K562 (cell line): ENCODE data around the gene YIPF4. TPM values are rescaled to one million over a fixed set of nuclear protein-coding genes. Genes with fewer than 3 reads are reported as not detected.

ENCODE experiments used
- ATF1 ChIP-seq, 2 experiments: fragments of 450-650 bp in 1 of 2; IDR thresholded peaks; 2 replicates each; pipeline ENCODE4 v1.6.1; 2016; ENCODE audit warnings: missing compliant biosample characterization in 1 of 2, missing genetic modification characterization in 1 of 2
- CC2D1A ChIP-seq: fragments of 450-650 bp; IDR thresholded peaks from 2 replicates; pipeline ENCODE4 v1.6.1; 2017; ENCODE audit warnings: mild to moderate bottlenecking
- CEBPB ChIP-seq: fragments of 450-650 bp; IDR thresholded peaks from 2 replicates; pipeline ENCODE4 v1.6.1; 2016; ENCODE audit warnings: missing genetic modification characterization, missing compliant biosample characterization
- GABPA ChIP-seq: fragments of 200-800 bp; sonication (Bioruptor generic); conservative IDR thresholded peaks from 2 replicates; pipeline ENCODE4 v1.6.1; 2016; ENCODE audit warnings: low read depth, missing genetic modification characterization, missing compliant biosample characterization
- KLF10 ChIP-seq: fragments of 250-450 bp; sonication (Bioruptor Pico); IDR thresholded peaks from 2 replicates; pipeline ENCODE4 v1.6.1; 2021; ENCODE audit warnings: matching md5 sums
- NR2C2 ChIP-seq, 2 experiments: fragments of 200-800 bp in 1 of 2; sonication (Bioruptor generic) in 1 of 2; sonication (generic) in 1 of 2; formaldehyde crosslinking in 1 of 2; IDR thresholded peaks; 2 replicates each; pipeline versions ENCODE4 v1.6.1 to v1.8.0; 2016 to 2022; ENCODE audit warnings: mild to moderate bottlenecking in 1 of 2, missing compliant biosample characterization in 1 of 2, missing genetic modification characterization in 1 of 2, missing genetic modification reagents in 1 of 2
- PCBP2 ChIP-seq: fragments of 200-400 bp; formaldehyde crosslinking; IDR thresholded peaks from 2 replicates; pipeline ENCODE4 v1.6.1; 2018; ENCODE audit warnings: low read length, low read depth, mild to moderate bottlenecking, moderate library complexity; ENCODE audit not compliant: poor library complexity, severe bottlenecking
- POLR2B ChIP-seq: fragments of 450-650 bp; IDR thresholded peaks from 2 replicates; pipeline ENCODE4 v1.6.1; 2018; ENCODE audit warnings: low read depth; ENCODE audit not compliant: partially characterized antibody
- POLR3A ChIP-seq: IDR thresholded peaks from 2 replicates; pipeline ENCODE4 v1.6.1; 2011; ENCODE audit warnings: borderline replicate concordance, mild to moderate bottlenecking, moderate library complexity; ENCODE audit not compliant: insufficient read length, insufficient read depth; ENCODE audit errors: extremely low read depth
- RBBP5 ChIP-seq: fragments of 200-600 bp; sonication (generic); IDR thresholded peaks from 2 replicates; pipeline ENCODE4 v1.6.1; 2012; ENCODE audit warnings: borderline replicate concordance, mild to moderate bottlenecking, low read length, control low read depth, inconsistent platforms; ENCODE audit not compliant: insufficient read depth, poor library complexity, severe bottlenecking
- TCF7 ChIP-seq: sonication (generic); IDR thresholded peaks from 2 replicates; pipeline ENCODE4 v1.6.1; 2016; ENCODE audit warnings: antibody characterized with exemption, borderline replicate concordance
- ZBED1 ChIP-seq: IDR thresholded peaks from 2 replicates; pipeline ENCODE4 v1.6.1; 2014
- ZNF263 ChIP-seq: sonication (generic); formaldehyde crosslinking; IDR thresholded peaks from 2 replicates; pipeline ENCODE4 v1.8.0; 2022; ENCODE audit warnings: mild to moderate bottlenecking, missing genetic modification reagents, borderline replicate concordance
- ZNF41 ChIP-seq: fragments of 250-450 bp; sonication (Bioruptor Pico); conservative IDR thresholded peaks from 2 replicates; pipeline ENCODE4 v1.4.0; 2020; ENCODE audit warnings: mild to moderate bottlenecking
- ZNF644 ChIP-seq: fragments of 200-800 bp; sonication (Bioruptor generic); IDR thresholded peaks from 2 replicates; pipeline ENCODE4 v1.6.1; 2016; ENCODE audit warnings: low read depth, missing genetic modification characterization, missing compliant biosample characterization
- ZNF707 ChIP-seq: fragments of 250-450 bp; sonication (Bioruptor Pico); conservative IDR thresholded peaks from 2 replicates; pipeline ENCODE4 v1.8.0; 2022; ENCODE audit warnings: inconsistent platforms, mild to moderate bottlenecking, moderate library complexity
- ZNF780A ChIP-seq: fragments of 250-450 bp; sonication (Bioruptor Pico); IDR thresholded peaks from 2 replicates; pipeline ENCODE4 v1.5.0; 2021; ENCODE audit warnings: mild to moderate bottlenecking
- polyA plus RNA-seq, 8 experiments: library from polyadenylated mRNA; depleted of rRNA in 4 of 8; stranded (reverse) in 5 of 8; unstranded in 3 of 8; fragments of >200 nt; fragmentation: Nextera tagmentation in 2 of 8; fragmentation: Illumina TruSeq in 1 of 8; extraction: Ambion mirVana in 2 of 8; extraction: Trizol in 1 of 8; gene quantifications; 2 replicates each; pipeline versions ENCODE4 v1.2.1 to v1.2.3, GENCODE V29; 2011 to 2014; ENCODE audit warnings: inconsistent platforms in 1 of 8, missing spikeins in 1 of 8
- total RNA-seq, 7 experiments: library from RNA; depleted of rRNA in 6 of 7; stranded (reverse); fragments of >200 nt in 6 of 7; fragmentation: Illumina TruSeq in 2 of 7; extraction: Trizol in 2 of 7; gene quantifications; 2 replicates each; pipeline versions ENCODE4 v1.2.1 to v1.2.3, GENCODE V29; 2011 to 2021; ENCODE audit warnings: low replicate concordance in 1 of 7
- TF ChIP-seq, protein P1 (sequence below): sonication (generic); formaldehyde crosslinking; IDR thresholded peaks from 2 replicates; pipeline ENCODE4 v1.8.0; 2022; ENCODE audit warnings: missing genetic modification reagents, mild to moderate bottlenecking, moderate library complexity, borderline replicate concordance
- TF ChIP-seq, protein P2 (sequence below): fragments of 250-450 bp; sonication (Bioruptor Pico); IDR thresholded peaks from 2 replicates; pipeline ENCODE4 v1.5.0; 2021; ENCODE audit warnings: mild to moderate bottlenecking, moderate library complexity
- TF ChIP-seq, protein P3 (sequence below): fragments of 450-650 bp; IDR thresholded peaks from 2 replicates; pipeline ENCODE4 v1.6.1; 2016; ENCODE audit warnings: borderline replicate concordance
- TF ChIP-seq, protein P4 (sequence below): fragments of 250-450 bp; sonication (Bioruptor Pico); IDR thresholded peaks from 2 replicates; pipeline ENCODE4 v1.5.0; 2020; ENCODE audit warnings: mild to moderate bottlenecking

Gene YIPF4
- total and polyA plus RNA-seq, 9 of the 15 experiments (the other 6 are each of a cell fraction or from before 2014, with no cell fraction given): 4.9 to 46.9 (median 17.5) TPM

DNA sequence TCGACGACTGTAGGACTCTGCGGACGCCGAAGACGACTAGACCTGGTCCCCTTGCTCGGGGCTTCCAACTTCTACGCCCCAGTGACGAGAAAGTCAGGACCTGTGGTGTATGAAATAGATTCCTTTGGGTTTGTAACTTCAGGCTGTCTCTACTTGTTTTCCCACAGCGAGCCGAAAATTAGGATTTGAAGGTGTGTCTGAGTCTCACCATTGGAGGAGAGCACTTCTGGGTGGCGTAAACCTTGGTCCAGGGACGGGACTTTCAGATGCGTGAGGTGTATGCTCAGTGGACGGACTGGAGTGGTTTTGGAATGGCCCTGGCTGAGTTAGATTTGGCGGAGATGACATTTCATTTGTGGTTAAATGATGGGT lies 80.4 kb downstream of the YIPF4 start (continued):
- TF ChIP-seq, protein P1, sequence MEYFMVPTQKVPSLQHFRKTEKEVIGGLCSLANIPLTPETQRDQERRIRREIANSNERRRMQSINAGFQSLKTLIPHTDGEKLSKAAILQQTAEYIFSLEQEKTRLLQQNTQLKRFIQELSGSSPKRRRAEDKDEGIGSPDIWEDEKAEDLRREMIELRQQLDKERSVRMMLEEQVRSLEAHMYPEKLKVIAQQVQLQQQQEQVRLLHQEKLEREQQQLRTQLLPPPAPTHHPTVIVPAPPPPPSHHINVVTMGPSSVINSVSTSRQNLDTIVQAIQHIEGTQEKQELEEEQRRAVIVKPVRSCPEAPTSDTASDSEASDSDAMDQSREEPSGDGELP (CRISPR knock-in tag): no peak
- no peak for TF ChIP-seq ZNF707 (CRISPR knock-in tag)
- peak; percentile 95 for TF ChIP-seq CC2D1A
- no peak for TF ChIP-seq ZBED1
- no peak for TF ChIP-seq ZNF780A (CRISPR knock-in tag)
- TF ChIP-seq, protein P2, sequence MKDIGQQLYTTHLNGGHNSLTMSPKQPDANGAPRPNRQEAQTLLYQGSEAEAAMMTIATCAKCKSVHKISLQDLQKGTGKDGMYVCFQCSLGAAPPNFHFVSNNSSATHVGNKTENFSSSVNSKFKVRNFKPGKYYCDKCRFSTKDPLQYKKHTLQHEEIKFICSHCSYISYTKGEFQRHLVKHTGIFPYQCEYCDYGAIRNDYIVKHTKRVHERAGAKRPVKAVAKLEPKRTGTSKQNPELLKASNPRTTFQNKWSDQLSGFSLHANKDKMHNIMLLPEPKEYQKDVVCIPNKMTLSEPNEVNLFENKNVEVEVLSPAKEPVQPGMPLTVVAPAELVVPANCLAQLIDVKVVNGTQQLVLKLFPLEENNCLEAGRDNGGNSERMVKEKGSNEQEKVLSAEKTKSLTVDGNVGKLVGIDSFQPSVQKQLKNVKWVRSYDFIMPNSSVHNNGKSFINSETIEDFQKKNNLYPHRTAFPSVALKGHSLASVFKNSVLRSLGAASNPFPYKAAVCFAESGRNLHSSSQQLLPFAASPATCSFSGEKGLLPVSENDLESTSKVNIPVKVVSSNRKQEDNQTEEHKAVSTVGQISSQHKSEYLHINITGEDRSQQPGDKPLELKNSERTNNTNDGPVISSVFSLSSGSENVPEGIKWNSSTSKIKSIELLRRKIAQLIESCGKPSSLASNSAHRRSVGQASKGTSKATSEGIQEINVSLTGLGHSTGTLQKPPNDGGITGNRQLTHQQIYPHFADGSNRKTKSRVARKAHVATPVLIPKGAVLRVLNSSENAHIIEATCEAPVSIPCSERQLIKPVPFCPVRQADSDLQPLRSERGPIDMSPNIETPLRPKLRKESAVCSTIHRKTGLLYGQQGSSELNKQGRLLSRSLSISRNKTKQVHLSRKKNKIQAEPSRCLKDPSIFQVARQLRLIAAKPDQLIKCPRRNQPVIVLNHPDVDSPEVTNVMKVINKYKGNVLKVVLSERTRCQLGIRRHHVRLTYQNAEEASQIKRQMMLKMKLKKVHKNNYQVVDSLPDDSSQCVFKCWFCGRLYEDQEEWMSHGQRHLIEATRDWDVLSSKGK (CRISPR knock-in tag): no peak
- TF ChIP-seq, protein P3, sequence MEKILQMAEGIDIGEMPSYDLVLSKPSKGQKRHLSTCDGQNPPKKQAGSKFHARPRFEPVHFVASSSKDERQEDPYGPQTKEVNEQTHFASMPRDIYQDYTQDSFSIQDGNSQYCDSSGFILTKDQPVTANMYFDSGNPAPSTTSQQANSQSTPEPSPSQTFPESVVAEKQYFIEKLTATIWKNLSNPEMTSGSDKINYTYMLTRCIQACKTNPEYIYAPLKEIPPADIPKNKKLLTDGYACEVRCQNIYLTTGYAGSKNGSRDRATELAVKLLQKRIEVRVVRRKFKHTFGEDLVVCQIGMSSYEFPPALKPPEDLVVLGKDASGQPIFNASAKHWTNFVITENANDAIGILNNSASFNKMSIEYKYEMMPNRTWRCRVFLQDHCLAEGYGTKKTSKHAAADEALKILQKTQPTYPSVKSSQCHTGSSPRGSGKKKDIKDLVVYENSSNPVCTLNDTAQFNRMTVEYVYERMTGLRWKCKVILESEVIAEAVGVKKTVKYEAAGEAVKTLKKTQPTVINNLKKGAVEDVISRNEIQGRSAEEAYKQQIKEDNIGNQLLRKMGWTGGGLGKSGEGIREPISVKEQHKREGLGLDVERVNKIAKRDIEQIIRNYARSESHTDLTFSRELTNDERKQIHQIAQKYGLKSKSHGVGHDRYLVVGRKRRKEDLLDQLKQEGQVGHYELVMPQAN: peak; percentile 23; the same call in 1 of the 2 replicates
- TF ChIP-seq ZNF263 (CRISPR knock-in tag): peak; percentile 5; the same call in 1 of the 2 replicates
- no peak for TF ChIP-seq ATF1 (CRISPR knock-in tag; IDR thresholded peaks at IDR 0.05)
- no peak for TF ChIP-seq ATF1 (tag; IDR thresholded peaks at IDR 0.05)
- TF ChIP-seq ZNF644 (tag): no peak
- no peak for TF ChIP-seq TCF7
- TF ChIP-seq RBBP5: no peak
- no peak for TF ChIP-seq ZNF41 (CRISPR knock-in tag)
- TF ChIP-seq PCBP2: no peak
- no peak for TF ChIP-seq GABPA
- no peak for TF ChIP-seq KLF10 (CRISPR knock-in tag)
- TF ChIP-seq, protein P4, sequence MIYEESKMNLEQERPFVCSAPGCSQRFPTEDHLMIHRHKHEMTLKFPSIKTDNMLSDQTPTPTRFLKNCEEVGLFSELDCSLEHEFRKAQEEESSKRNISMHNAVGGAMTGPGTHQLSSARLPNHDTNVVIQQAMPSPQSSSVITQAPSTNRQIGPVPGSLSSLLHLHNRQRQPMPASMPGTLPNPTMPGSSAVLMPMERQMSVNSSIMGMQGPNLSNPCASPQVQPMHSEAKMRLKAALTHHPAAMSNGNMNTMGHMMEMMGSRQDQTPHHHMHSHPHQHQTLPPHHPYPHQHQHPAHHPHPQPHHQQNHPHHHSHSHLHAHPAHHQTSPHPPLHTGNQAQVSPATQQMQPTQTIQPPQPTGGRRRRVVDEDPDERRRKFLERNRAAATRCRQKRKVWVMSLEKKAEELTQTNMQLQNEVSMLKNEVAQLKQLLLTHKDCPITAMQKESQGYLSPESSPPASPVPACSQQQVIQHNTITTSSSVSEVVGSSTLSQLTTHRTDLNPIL: no peak
- no peak for TF ChIP-seq POLR3A
- TF ChIP-seq POLR2B: peak; percentile 18
- TF ChIP-seq CEBPB (tag): no peak
- TF ChIP-seq NR2C2 (CRISPR knock-in tag; IDR thresholded peaks at IDR 0.05): 0 out of 2 replicates have a peak, but pooled peaks have one; percentile 35
- no peak for TF ChIP-seq NR2C2 (tag; IDR thresholded peaks at IDR 0.05)
